Tracheal epithelial cell (primary cell): ENCODE data around the gene CMTM4. TPM values are rescaled to one million over a fixed set of nuclear protein-coding genes. Genes with fewer than 3 reads are reported as not detected.

ENCODE experiments used
- total RNA-seq: library from RNA; depleted of rRNA; stranded (reverse); fragments of >200 nt; gene quantifications from 2 replicates; pipeline ENCODE4 v1.2.1, GENCODE V29; 2014

The CMTM4 gene
- 48.0 and 92.3 TPM in 2 replicates for total RNA-seq

DNA sequence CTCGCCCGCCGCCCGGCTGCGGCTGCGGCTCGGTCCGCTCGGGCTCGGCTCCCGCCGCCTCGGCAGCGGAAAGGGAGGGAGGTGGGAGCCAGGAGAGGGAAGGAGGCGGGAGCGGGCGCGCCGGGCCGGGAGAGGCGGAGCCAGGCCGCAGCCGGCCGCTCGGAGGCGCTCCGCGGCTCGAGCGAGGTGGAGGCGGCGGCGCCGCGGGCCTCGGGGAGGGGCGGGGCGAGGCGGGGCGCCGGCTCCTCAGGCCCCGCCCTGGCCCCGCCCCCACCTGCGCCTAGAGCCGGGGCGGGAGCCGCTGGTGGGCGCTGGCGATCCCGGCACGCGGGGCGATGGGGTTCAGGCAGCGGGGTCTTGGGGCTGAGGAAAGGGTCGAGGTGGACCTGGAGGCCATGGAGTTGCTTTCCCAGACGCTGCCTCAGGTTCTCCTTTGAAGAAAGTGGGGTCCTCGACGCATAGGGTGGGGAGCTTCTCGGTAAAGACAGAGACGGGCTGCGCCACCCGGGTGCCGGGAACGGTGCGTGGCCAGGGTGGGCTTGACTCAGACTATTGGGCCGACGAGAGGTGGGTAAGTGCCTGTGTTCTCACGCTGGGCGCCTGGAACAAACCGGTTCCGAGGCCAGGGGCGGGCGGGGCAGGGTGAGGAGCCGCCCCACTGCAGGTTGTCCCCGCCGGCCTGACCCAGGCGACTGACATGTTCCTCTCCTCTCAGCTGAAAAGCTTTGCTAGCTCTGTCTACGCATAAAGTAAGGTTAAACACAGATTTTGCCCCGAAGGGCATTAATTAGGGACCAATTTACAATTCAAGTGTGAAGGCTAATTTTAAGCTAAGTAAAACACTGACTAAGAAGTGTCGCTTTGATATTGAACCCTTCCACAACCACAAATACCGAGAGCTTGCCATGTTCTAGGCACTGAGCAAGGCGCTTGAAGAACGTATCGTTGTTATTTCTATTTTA lies at the start of gene CMTM4:
Gene CMTM4 (minus strand): TSS at position 75 of the 962 bp plus-strand sequence. CDS start 218 bp downstream, outside the sequence.

DNA sequence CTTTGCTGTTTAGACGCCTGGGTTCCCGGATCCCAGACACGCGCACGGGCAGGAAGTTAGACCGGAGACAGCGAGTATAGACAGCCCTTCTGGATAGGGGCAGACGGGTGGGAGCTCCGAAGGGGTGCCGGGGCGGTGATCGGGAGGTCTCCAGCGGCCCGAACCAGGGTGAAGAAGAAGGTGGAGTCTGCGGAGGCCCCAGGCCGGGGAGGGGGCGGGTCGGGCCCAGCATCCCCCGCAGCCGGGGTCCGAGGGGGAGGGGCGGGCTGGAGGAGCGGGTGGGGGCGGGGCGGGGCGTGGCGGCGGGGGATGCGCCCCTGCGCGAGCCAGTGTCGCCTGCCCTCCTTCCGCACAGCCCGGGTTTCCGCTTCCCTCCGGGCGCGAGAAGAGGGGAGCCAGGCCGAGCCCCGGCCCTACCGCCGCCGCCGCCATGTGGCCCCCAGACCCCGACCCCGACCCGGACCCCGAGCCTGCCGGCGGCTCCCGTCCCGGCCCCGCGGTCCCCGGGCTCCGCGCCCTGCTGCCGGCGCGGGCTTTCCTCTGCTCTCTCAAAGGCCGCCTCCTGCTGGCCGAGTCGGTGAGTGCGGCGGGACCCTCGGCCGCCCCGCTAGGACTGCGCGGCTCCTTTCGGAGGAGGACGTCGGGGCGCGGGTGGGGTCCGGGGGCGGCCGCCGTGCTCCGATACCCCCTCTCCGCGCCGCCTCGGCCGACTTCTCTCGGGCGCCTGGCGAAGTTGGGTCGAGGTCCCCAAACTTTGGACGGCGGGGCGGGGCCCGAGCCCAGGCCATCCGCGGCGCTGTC lies 92.0 kb downstream of the CMTM4 start, which contains the start of gene CMTM3:
Gene CMTM3 (plus strand): TSS at position 329 of the 801 bp plus-strand sequence. CDS start 102 bp downstream, at position 431.

DNA sequence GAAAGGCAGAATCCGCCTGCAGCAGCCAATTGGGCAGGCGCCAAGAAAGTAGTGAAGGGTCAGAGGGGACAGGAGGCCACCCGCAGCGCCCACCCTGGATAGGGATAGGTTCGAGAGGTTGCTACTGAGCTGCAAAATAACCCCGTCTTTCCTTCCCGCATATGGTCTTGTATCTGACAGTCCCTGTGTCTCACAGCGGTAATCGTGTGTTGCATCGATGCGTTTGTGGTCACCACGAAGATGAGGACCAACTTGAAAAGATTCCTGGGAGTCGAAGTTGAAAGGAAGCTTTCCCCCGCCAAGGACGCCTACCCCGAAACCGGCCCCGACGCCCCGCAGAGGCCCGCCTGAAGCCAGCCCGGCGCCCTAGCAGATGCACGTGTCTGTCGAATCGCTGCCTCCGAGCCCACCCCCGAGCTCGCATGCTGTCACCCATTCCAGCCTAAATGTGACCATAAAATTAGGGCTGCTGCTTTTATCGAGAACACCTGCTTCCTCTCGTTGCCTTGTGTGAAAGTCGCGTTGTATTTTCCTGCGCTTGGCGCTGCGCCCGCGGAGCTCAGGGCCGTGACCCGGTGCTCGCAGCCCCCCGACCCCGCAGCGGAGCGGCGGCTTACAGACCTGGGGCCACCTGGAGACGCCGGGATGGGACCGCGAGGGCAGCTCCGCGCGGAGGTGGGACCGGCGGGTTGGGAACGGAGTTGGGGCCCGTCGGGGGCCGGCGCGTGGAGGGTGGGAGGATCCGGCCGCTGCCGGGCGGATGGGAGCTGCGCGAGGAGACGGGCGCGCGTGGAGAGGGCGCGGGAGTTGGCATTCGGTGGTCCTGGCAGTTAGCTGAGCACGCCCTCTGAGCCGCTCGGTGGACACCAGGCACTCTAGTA lies 117.7 kb downstream of the CMTM4 start, which contains the start of gene CMTM2:
Gene CMTM2 (plus strand): TSS at position 813 of the 881 bp plus-strand sequence. CDS start 145 bp downstream, outside the sequence.

DNA sequence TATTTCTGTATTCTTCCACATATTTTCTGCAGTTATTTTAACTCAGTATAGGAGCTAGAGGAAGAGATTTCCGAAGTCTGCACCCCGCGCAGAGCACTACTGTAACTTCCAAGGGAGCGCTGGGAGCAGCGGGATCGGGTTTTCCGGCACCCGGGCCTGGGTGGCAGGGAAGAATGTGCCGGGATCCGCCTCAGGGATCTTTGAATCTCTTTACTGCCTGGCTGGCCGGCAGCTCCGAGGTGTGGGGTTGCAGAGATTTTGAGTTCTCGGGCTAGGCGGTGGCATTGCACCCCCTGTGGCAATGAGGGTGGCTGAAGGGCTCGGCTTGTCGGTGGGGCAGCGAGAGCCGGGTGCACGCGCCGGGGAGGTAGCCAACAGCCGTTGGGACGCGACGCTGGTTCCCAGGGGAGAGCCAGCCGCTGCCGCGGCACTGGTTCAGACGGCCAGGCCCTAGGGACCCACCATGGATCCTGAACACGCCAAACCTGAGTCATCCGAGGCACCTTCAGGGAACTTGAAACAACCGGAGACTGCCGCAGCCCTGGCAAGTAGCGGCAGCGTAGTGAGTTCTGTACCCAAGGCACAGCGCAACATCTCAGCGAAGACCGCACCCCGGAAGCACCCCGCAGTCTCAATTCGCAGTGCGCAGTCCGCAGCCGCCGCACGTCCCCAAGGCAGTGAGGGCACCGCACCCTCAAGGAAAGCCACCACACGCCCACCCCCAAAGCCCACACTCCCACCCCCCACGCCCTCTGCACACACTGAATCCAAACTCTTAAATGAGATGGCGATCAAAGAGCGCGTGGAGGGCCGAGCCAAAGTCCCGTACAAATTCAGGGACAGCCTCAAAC lies 130.3 kb downstream of the CMTM4 start, which contains the start of gene CMTM1:
Gene CMTM1 (plus strand): TSS at position 389 of the 851 bp plus-strand sequence. CDS start 75 bp downstream, at position 464.

Other genes with a start within 250 kb of the CMTM4 start
- 14.7 and 21.4 TPM in 2 replicates for gene TK2, start 146.6 kb downstream of the CMTM4 start, total RNA-seq
- gene CKLF, start 144.2 kb downstream of the CMTM4 start, total RNA-seq = 16.4 and 72.1 TPM in 2 replicates
- gene CMTM1, start 130.3 kb downstream of the CMTM4 start, total RNA-seq = 1.7 TPM in 1 of 2 replicates, not detected in the other
- not detected in 2 replicates for gene CMTM2, start 117.3 kb downstream of the CMTM4 start, total RNA-seq
- gene CMTM3, start 92.0 kb downstream of the CMTM4 start, total RNA-seq = 0.43 and 15.9 TPM in 2 replicates
- gene DYNC1LI2, start 54.9 kb upstream of the CMTM4 start, total RNA-seq = 101 and 125 TPM in 2 replicates
- 0.21 and 0.24 TPM in 2 replicates for gene TERB1, start 104.8 kb upstream of the CMTM4 start, total RNA-seq
- gene NAE1, start 134.2 kb upstream of the CMTM4 start, total RNA-seq = 78.6 and 87.2 TPM in 2 replicates
- not detected in 2 replicates for gene CA7, start 147.7 kb upstream of the CMTM4 start, total RNA-seq
- 9.6 and 15.3 TPM in 2 replicates for gene PDP2, start 183.8 kb upstream of the CMTM4 start, total RNA-seq
- 2.1 and 4.3 TPM in 2 replicates for gene CDH16, start 222.1 kb upstream of the CMTM4 start, total RNA-seq
- gene RRAD, start 228.8 kb upstream of the CMTM4 start, total RNA-seq = 62.4 and 118 TPM in 2 replicates
- gene CIAO2B, start 237.7 kb upstream of the CMTM4 start, total RNA-seq = 189 and 217 TPM in 2 replicates
- 40.0 and 189 TPM in 2 replicates for gene CES2, start 238.8 kb upstream of the CMTM4 start, total RNA-seq